ENCODE data around the gene NOL9. TPM values are rescaled to one million over a fixed set of nuclear protein-coding genes. Genes with fewer than 3 reads are reported as not detected.

Gene NOL9
- total and polyA plus RNA-seq, 9 of the 15 experiments (the other 6 are each of a cell fraction or from before 2014, with no cell fraction given), result 5.6 to 76.5 (median 47.3) TPM

- TF ChIP-seq GTF2F1 (IDR thresholded peaks at IDR 0.05; ENCODE audit: low read depth, low read length), result 0 out of 2 replicates have a peak, but pooled peaks have one; percentile 21
- no peak for TF ChIP-seq ZNF778 (CRISPR knock-in tag; IDR thresholded peaks at IDR 0.05)
- no peak for TF ChIP-seq BRF1 (IDR thresholded peaks at IDR 0.05; ENCODE audit: borderline replicate concordance, extremely low read depth, insufficient read length)
- no peak for TF ChIP-seq ELK3 (CRISPR knock-in tag; IDR thresholded peaks at IDR 0.05)
- TF ChIP-seq ZC3H4 (CRISPR knock-in tag; IDR thresholded peaks at IDR 0.05; ENCODE audit: borderline replicate concordance), result no peak
- no peak for TF ChIP-seq ZNF197 (CRISPR knock-in tag; IDR thresholded peaks at IDR 0.05; ENCODE audit: low read depth)
- peak; percentile 94 for TF ChIP-seq SMAD4 (CRISPR knock-in tag; conservative IDR thresholded peaks at IDR 0.05)
- TF ChIP-seq HEY1 (CRISPR knock-in tag; IDR thresholded peaks at IDR 0.05; ENCODE audit: borderline replicate concordance), result no peak
- no peak for TF ChIP-seq NR0B1 (IDR thresholded peaks at IDR 0.05; ENCODE audit: partially characterized antibody)
- no peak for TF ChIP-seq NFATC3 (IDR thresholded peaks at IDR 0.05)
- TF ChIP-seq ILK (tag; IDR thresholded peaks at IDR 0.05; ENCODE audit: borderline replicate concordance, low read depth), result no peak
- no peak for TF ChIP-seq TAF15 (IDR thresholded peaks at IDR 0.05; ENCODE audit: low read depth, low read length)
- TF ChIP-seq ELF1 (tag; IDR thresholded peaks at IDR 0.05), result peak; percentile 61
- no peak for TF ChIP-seq SNAPC5 (CRISPR knock-in tag; IDR thresholded peaks at IDR 0.05)
- TF ChIP-seq ZSCAN32 (CRISPR knock-in tag; IDR thresholded peaks at IDR 0.05), result no peak
- no peak for TF ChIP-seq IRF1 (CRISPR knock-in tag; IDR thresholded peaks at IDR 0.05; ENCODE audit: borderline replicate concordance)
- TF ChIP-seq HNRNPK (IDR thresholded peaks at IDR 0.05; ENCODE audit: low read depth, low read length, poor library complexity, severe bottlenecking), result no peak
- TF ChIP-seq MBD2 (IDR thresholded peaks at IDR 0.05; ENCODE audit: borderline replicate concordance, low read depth), result peak; percentile 47
- peak; percentile 86 for TF ChIP-seq GMEB1 (CRISPR knock-in tag; IDR thresholded peaks at IDR 0.05)
- TF ChIP-seq ZNF224 (CRISPR knock-in tag; IDR thresholded peaks at IDR 0.05), result no peak
- TF ChIP-seq GABPB1 (CRISPR knock-in tag; IDR thresholded peaks at IDR 0.05), result no peak; the same call in 1 of the 2 replicates
- no peak for TF ChIP-seq TCF7L2 (IDR thresholded peaks at IDR 0.05; ENCODE audit: low read depth, low read length)
- no peak for TF ChIP-seq CBFA2T3 (IDR thresholded peaks at IDR 0.05)
- no peak for TF ChIP-seq ZNF232 (CRISPR knock-in tag; IDR thresholded peaks at IDR 0.05)
- TF ChIP-seq ARID1B (IDR thresholded peaks at IDR 0.05), result no peak
- TF ChIP-seq MEF2D (tag; conservative IDR thresholded peaks at IDR 0.05; ENCODE audit: low read depth), result no peak
Measured at GRCh38 chr1:6602669-6603237, 48.4 kb upstream of the NOL9 start, which contains the start of gene KLHL21 (continued).
